Esophagus squamous epithelium (tissue), 5 donors: Measurements from ENCODE around the gene CHSY3. TPM values are rescaled to one million over a fixed set of nuclear protein-coding genes. Genes with fewer than 3 reads are reported as not detected.

Source experiments
- DNase-seq: peaks from one replicate; lab custom pipeline; 2025; lab: John Stamatoyannopoulos, UW
- H3K27ac ChIP-seq, 4 donors: fragments of 200-600 bp; sonication (generic); one replicate each; pipeline ENCODE4 v1.5.1; 2016 to 2019; ENCODE audit warnings: mild to moderate bottlenecking in 1 of 4
- H3K27me3 ChIP-seq, 4 donors: fragments of 200-600 bp; sonication (generic); 1 replicate in 3 of 4; 2 replicates in 1 of 4; pipeline versions ENCODE4 v1.5.1 to v1.6.0; 2017 to 2021; ENCODE audit warnings: antibody characterized with exemption in 1 of 4
- H3K36me3 ChIP-seq, 3 donors: fragments of 200-600 bp; sonication (generic); one replicate each; pipeline ENCODE4 v1.5.1; 2016 to 2019
- H3K4me1 ChIP-seq, 3 donors: fragments of 200-600 bp; sonication (generic); one replicate each; pipeline ENCODE4 v1.5.1; 2017 to 2019
- H3K4me3 ChIP-seq, 4 donors: fragments of 200-600 bp; sonication (generic); 1 replicate in 3 of 4; 2 replicates in 1 of 4; pipeline ENCODE4 v1.5.1; 2016 to 2019; ENCODE audit warnings: mild to moderate bottlenecking in 2 of 4, moderate library complexity in 1 of 4
- H3K9me3 ChIP-seq, 3 donors: fragments of 200-600 bp; sonication (generic); one replicate each; pipeline ENCODE4 v1.5.1; 2016 to 2019
- CTCF ChIP-seq, 6 experiments: fragments of 450-650 bp in 4 of 6; fragments of 200-600 bp in 2 of 6; sonication (generic) in 2 of 6; IDR thresholded peaks; one replicate each; pipeline ENCODE4 v1.5.1; 2016 to 2019; ENCODE audit warnings: antibody characterized with exemption in 6 of 6, mild to moderate bottlenecking in 4 of 6, moderate library complexity in 4 of 6
- POLR2A ChIP-seq, 4 donors: fragments of 450-650 bp; IDR thresholded peaks; one replicate each; pipeline ENCODE4 v1.6.1; 2017; ENCODE audit warnings: antibody characterized with exemption in 4 of 4, mild to moderate bottlenecking in 4 of 4, moderate library complexity in 3 of 4
- WGBS, 2 donors: methylation state at CpG; one replicate each; pipeline ENCODE4 v1.1.5; 2018; 5-methylcytosine and 5-hydroxymethylcytosine counted together
- intact Hi-C: fragments of 100-400 bp; cut with DNase I; formaldehyde crosslinking; loops from one replicate; pipeline ENCODE4 v1.15.0; 2022
- total RNA-seq, 4 donors: library from RNA; depleted of rRNA; stranded (reverse); fragments of >200 nt; gene quantifications; one replicate each; pipeline ENCODE4 v1.1.0, GENCODE V29; 2016
- donor health status: DM: yes; HTN: yes; CAD: no.

CHSY3 gene
- total RNA-seq, 4 donors from 2014 or later, result 0.70 to 2.3 (median 1.3) TPM; not detected in 1

- Histone ChIP-seq H3K4me3 (no peak overlapping the region), H3K36me3 (no peaks in the 10 kb centered on the region), H3K27ac (no peak overlapping the region), H3K9me3 (no peaks in the 10 kb centered on the region), H3K4me1 (no peaks in the 10 kb centered on the region), H3K27me3 (no peaks in the 10 kb centered on the region)
- intact Hi-C loops, result no loop called here
- 43 to 55% methylated on average over 1 of the region's 1 CpG for WGBS, 2 donors
- TF ChIP-seq CTCF (IDR thresholded peaks at IDR 0.05) (no peak), POLR2A (IDR thresholded peaks at IDR 0.05) (no peak)
- DNase-seq, result no peak
These were observed 148.5 kb downstream of the CHSY3 start for GRCh38 chr5:130052752-130053151.

GRCh38 chr5:130055572-130055971 is 151.3 kb downstream of the CHSY3 start:
- intact Hi-C loops, result no loop called here
- TF ChIP-seq POLR2A (IDR thresholded peaks at IDR 0.05), result no peak
- no peak for TF ChIP-seq CTCF (IDR thresholded peaks at IDR 0.05)
- Histone ChIP-seq H3K4me1 (no peaks in the 10 kb centered on the region), H3K9me3 (no peaks in the 10 kb centered on the region), H3K36me3 (no peaks in the 10 kb centered on the region), H3K27ac (no peak overlapping the region), H3K4me3 (no peak overlapping the region), H3K27me3 (no peaks in the 10 kb centered on the region)
- DNase-seq, result no peak
- WGBS, 2 donors, result 75 to 79% methylated on average over 3 to 4 of the region's 4 CpGs

GRCh38 chr5:130061746-130062145 is 157.5 kb downstream of the CHSY3 start:
- Histone ChIP-seq H3K36me3 (no peaks in the 10 kb centered on the region), H3K4me3 (no peak overlapping the region), H3K27me3 (no peaks in the 10 kb centered on the region), H3K27ac (no peak overlapping the region), H3K9me3 (no peaks in the 10 kb centered on the region), H3K4me1 (no peaks in the 10 kb centered on the region)
- TF ChIP-seq CTCF (IDR thresholded peaks at IDR 0.05) (no peak), POLR2A (IDR thresholded peaks at IDR 0.05) (no peak)
- 76 to 91% methylated on average over 2 of the region's 2 CpGs for whole genome bisulfite sequencing, 2 donors
- intact Hi-C loops, result no loop called here
- no peak for DNase-seq

GRCh38 chr5:130063603-130064002 is 159.3 kb downstream of the CHSY3 start:
- WGBS, 2 donors, result 73 to 75% methylated on average over 3 of the region's 3 CpGs
- H3K4me1 ChIP-seq, result no peaks in the 10 kb centered on the region
- H3K36me3 ChIP-seq, result no peaks in the 10 kb centered on the region
- H3K27ac ChIP-seq, result no peak overlapping the region
- no peaks in the 10 kb centered on the region for H3K27me3 ChIP-seq
- no peaks in the 10 kb centered on the region for H3K9me3 ChIP-seq
- H3K4me3 ChIP-seq, result no peak overlapping the region
- DNase-seq, result no peak
- TF ChIP-seq CTCF (IDR thresholded peaks at IDR 0.05), result no peak
- TF ChIP-seq POLR2A (IDR thresholded peaks at IDR 0.05), result no peak
- intact Hi-C loops, result no loop called here

- Histone ChIP-seq H3K4me3 (no peak overlapping the region), H3K27ac (no peak overlapping the region), H3K9me3 (no peaks in the 10 kb centered on the region), H3K36me3 (no peaks in the 10 kb centered on the region), H3K27me3 (no peaks in the 10 kb centered on the region), H3K4me1 (no peaks in the 10 kb centered on the region)
- WGBS, 2 donors, result 88 to 94% methylated on average over 3 of the region's 3 CpGs
- TF ChIP-seq POLR2A (IDR thresholded peaks at IDR 0.05), result no peak
- TF ChIP-seq CTCF (IDR thresholded peaks at IDR 0.05), result no peak
- intact Hi-C loops, result no loop called here
- no peak for DNase-seq
These were observed 160.2 kb downstream of the CHSY3 start for GRCh38 chr5:130064484-130064883.
